ENCODE results near the gene NRG2. TPM values are rescaled to one million over a fixed set of nuclear protein-coding genes. Genes with fewer than 3 reads are reported as not detected.

The NRG2 gene
- total RNA-seq, 2 donors from 2014 or later: not detected

GRCh38 chr5:139847091-139847490 is 196.0 kb downstream of the NRG2 start:
- Mint-ChIP-seq H3K9me3 (no peaks in the 10 kb centered on the region), H3K27me3 (peaks cover 0 to 12% of the 10 kb centered on the region in 2 donors), H3K27ac (no peak overlapping the region), H3K36me3 (no peaks in the 10 kb centered on the region), H3K4me1 (ENCODE audit: low read depth in 2 of 2) (peaks cover 15 to 19% of the 10 kb centered on the region in 2 donors), H3K4me3 (peak overlapping the region; percentile 59)
- ATAC-seq (no peak), DNase-seq (ENCODE audit: low spot score) (no peak)

DNA sequence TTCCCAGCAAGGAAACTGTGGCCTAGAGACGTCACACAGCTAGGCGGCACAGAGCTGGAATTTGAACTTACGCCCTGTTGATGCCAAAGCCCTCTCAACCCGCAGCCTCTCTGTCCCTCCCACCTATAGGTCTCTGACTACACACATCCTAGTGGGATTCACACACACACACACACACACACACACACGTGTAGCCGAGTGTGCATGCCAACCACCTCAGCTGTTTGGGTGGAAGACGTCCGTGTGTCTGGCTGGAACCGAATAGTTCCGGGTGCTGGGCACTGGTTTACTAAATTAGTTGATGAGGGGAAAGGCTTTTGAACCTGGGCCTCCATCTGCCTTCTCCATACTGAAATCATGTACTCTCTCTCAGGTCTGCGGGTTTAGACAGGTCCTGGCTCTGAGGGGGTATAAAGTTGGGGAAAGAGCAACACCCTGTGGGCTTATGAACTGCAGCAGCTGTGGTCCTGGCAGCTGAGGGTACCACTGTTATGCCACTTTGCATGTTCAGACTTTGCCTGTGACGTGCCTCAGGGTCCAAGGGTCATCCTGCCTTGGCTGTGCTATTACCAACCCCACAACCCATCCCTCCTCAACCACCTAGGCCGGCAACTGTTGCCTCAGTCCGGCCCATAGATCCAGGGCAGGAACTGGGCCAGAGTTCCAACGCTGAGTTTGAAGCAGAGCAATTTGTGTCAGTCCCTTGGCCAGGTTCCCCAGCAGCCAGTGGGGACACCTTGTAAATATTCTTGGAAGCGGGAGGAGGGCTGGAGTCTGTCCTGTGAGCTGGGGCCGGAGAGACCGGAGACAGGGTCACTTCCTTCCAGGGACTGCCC is 197.0 kb downstream of the NRG2 start:
- ATAC-seq: no peak
- H3K27ac Mint-ChIP-seq: no peak overlapping the region
- H3K4me1 Mint-ChIP-seq (ENCODE audit: low read depth in 2 of 2): peaks cover 15 to 19% of the 10 kb centered on the region in 2 donors
- H3K4me3 Mint-ChIP-seq: no peak overlapping the region
- no peaks in the 10 kb centered on the region for H3K9me3 Mint-ChIP-seq
- peaks cover 0 to 12% of the 10 kb centered on the region in 2 donors for H3K27me3 Mint-ChIP-seq
- H3K36me3 Mint-ChIP-seq: no peaks in the 10 kb centered on the region
- DNase-seq (ENCODE audit: low spot score): peak; percentile 40

GRCh38 chr5:139844472-139845145 is 198.5 kb downstream of the NRG2 start:
- no peak overlapping the region for H3K27ac Mint-ChIP-seq
- H3K4me3 Mint-ChIP-seq: no peak overlapping the region
- no peak for ATAC-seq
- no peaks in the 10 kb centered on the region for H3K36me3 Mint-ChIP-seq
- H3K4me1 Mint-ChIP-seq (ENCODE audit: low read depth in 2 of 2): peaks cover 14 to 15% of the 10 kb centered on the region in 2 donors
- peaks cover 0 to 12% of the 10 kb centered on the region in 2 donors for H3K27me3 Mint-ChIP-seq
- H3K9me3 Mint-ChIP-seq: no peaks in the 10 kb centered on the region
- peak; percentile 80 for DNase-seq (ENCODE audit: low spot score)

DNA sequence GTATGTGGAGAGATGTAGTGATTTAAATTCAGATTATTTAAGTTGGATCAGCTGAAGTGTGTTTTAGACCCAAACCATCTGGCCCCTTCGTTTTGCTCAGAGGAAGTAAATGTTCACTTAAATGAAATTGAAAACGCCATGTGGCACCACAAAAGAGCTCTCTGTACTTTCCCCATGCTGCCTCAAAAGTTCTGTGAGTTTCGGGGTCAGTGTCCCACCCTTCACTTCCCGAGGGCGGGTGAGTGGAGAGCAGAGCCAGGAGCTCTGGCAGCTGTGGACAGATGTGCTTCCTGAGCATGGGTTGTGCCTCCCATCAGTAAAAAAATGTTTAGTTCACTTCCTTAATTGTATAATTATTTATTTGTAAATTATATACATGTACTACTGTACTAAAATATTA is 199.1 kb downstream of the NRG2 start:
- H3K9me3 Mint-ChIP-seq: no peaks in the 10 kb centered on the region
- DNase-seq (ENCODE audit: low spot score) (peak; percentile 34), ATAC-seq (no peak)
- peaks cover 10 to 13% of the 10 kb centered on the region in 2 donors for H3K4me1 Mint-ChIP-seq (ENCODE audit: low read depth in 2 of 2)
- no peak overlapping the region for H3K4me3 Mint-ChIP-seq
- H3K27ac Mint-ChIP-seq: no peak overlapping the region
- H3K36me3 Mint-ChIP-seq: no peaks in the 10 kb centered on the region
- peaks cover 0 to 12% of the 10 kb centered on the region in 2 donors for H3K27me3 Mint-ChIP-seq

GRCh38 chr5:139842321-139842720 is 200.8 kb downstream of the NRG2 start:
- ATAC-seq (no peak), DNase-seq (ENCODE audit: low spot score) (peak; percentile 37)
- H3K4me3 Mint-ChIP-seq: no peak overlapping the region
- no peaks in the 10 kb centered on the region for H3K9me3 Mint-ChIP-seq
- peaks cover 4 to 5% of the 10 kb centered on the region in 2 donors for H3K4me1 Mint-ChIP-seq (ENCODE audit: low read depth in 2 of 2)
- H3K27me3 Mint-ChIP-seq: peaks cover 0 to 10% of the 10 kb centered on the region in 2 donors
- H3K36me3 Mint-ChIP-seq: no peaks in the 10 kb centered on the region
- no peak overlapping the region for H3K27ac Mint-ChIP-seq

GRCh38 chr5:139841549-139841948 is 201.6 kb downstream of the NRG2 start:
- Mint-ChIP-seq H3K4me1 (ENCODE audit: low read depth in 2 of 2) (peaks cover 4% of the 10 kb centered on the region in 2 donors), H3K27me3 (peaks cover 0 to 10% of the 10 kb centered on the region in 2 donors), H3K4me3 (no peak overlapping the region), H3K27ac (no peak overlapping the region), H3K9me3 (no peaks in the 10 kb centered on the region), H3K36me3 (no peaks in the 10 kb centered on the region)
- ATAC-seq: no peak
- no peak for DNase-seq (ENCODE audit: low spot score)

DNA sequence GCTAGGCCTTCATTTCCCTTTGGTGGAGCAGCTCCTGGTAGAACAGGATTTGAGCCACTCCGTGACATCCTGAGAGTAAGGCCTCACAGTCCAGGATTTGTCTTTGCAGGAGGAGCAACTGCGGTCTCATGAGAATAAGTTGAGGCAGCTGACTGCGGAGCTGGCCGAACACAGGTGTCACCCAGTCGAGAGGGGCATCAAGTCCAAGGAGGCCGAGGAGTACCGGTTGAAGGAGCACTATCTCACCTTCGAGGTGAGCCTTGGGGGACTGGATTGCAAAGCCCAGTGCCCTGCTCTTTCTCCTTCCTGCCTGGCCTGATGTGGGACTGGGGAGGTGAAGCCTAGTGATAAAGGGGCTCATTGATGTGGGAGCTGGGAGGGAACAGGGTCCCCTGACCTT is 203.2 kb downstream of the NRG2 start:
- Mint-ChIP-seq H3K4me1 (ENCODE audit: low read depth in 2 of 2) (peaks cover 4% of the 10 kb centered on the region in 2 donors), H3K27me3 (peaks cover 6 to 10% of the 10 kb centered on the region in 2 donors), H3K9me3 (no peaks in the 10 kb centered on the region), H3K27ac (no peak overlapping the region), H3K4me3 (no peak overlapping the region), H3K36me3 (no peaks in the 10 kb centered on the region)
- DNase-seq (ENCODE audit: low spot score) (peak; percentile 53), ATAC-seq (no peak)

GRCh38 chr5:139839232-139839815 is 203.8 kb downstream of the NRG2 start:
- peak; percentile 37 for DNase-seq (ENCODE audit: low spot score)
- peak in 1 of 2 donors; percentile 15 for ATAC-seq
- Mint-ChIP-seq H3K27me3 (peaks cover 8 to 10% of the 10 kb centered on the region in 2 donors), H3K4me1 (ENCODE audit: low read depth in 2 of 2) (no peaks in the 10 kb centered on the region), H3K36me3 (no peaks in the 10 kb centered on the region), H3K4me3 (no peak overlapping the region), H3K9me3 (no peaks in the 10 kb centered on the region), H3K27ac (no peak overlapping the region)

GRCh38 chr5:139838381-139839197 is 204.5 kb downstream of the NRG2 start:
- no peaks in the 10 kb centered on the region for H3K36me3 Mint-ChIP-seq
- DNase-seq (ENCODE audit: low spot score) (peak; percentile 54), ATAC-seq (peak in 1 of 2 donors; percentile 34)

GRCh38 chr5:139837711-139838380 is 205.3 kb downstream of the NRG2 start:
- DNase-seq (ENCODE audit: low spot score) (peak; percentile 45), ATAC-seq (peak in 1 of 2 donors; percentile 16)
- Mint-ChIP-seq H3K9me3 (no peaks in the 10 kb centered on the region), H3K27ac (no peak overlapping the region), H3K27me3 (peaks cover 12 to 13% of the 10 kb centered on the region in 2 donors), H3K4me1 (ENCODE audit: low read depth in 2 of 2) (peaks cover 0 to 5% of the 10 kb centered on the region in 2 donors), H3K36me3 (no peaks in the 10 kb centered on the region), H3K4me3 (no peak overlapping the region)

More at GRCh38 chr5:139838381-139839197, 204.5 kb downstream of the NRG2 start:
- Mint-ChIP-seq H3K27ac (no peak overlapping the region), H3K27me3 (peaks cover 10 to 11% of the 10 kb centered on the region in 2 donors), H3K4me3 (no peak overlapping the region), H3K9me3 (no peaks in the 10 kb centered on the region), H3K4me1 (ENCODE audit: low read depth in 2 of 2) (peaks cover 0 to 4% of the 10 kb centered on the region in 2 donors)

DNA sequence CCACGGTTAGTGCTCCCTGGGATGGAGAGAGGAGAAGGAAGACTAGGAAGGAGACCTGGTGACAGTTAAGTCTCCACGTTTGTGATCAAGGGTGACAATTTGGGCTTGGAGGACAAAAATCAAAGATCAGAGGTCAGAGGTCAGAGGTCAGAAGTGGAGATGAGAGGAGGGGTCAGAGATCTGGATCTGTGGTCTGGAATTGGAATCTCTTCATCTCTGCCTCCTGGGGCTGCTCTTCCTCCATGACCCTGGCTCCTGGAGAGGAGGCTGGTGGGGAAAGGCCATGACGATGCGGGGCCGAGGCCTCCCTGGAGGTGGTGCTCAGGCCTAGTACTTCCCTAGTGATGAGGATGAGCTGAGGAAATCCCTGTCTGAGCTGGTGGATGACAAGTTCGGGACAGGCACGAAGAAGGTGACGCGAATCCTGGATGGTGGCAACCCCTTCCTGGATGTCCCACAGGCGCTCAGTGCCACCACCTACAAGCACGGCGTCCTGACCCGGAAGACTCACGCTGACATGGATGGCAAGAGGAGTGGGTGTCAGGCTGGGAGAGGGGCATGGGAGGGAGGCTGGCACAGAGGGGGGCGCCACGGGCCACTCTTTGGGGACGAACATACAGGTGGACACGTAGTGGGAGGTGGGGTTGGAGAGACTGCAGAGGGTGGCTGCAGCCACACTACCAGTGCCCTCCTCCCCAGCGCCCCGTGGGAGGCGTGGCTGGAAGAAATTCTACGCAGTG is 206.5 kb downstream of the NRG2 start:
- ATAC-seq (no peak), DNase-seq (ENCODE audit: low spot score) (peak; percentile 44)
- H3K36me3 Mint-ChIP-seq: no peaks in the 10 kb centered on the region
- H3K27me3 Mint-ChIP-seq: peaks cover 16 to 24% of the 10 kb centered on the region in 2 donors
- H3K9me3 Mint-ChIP-seq: no peaks in the 10 kb centered on the region
- H3K27ac Mint-ChIP-seq: no peak overlapping the region
- H3K4me3 Mint-ChIP-seq: no peak overlapping the region
- peaks cover 0 to 5% of the 10 kb centered on the region in 2 donors for H3K4me1 Mint-ChIP-seq (ENCODE audit: low read depth in 2 of 2)

DNA sequence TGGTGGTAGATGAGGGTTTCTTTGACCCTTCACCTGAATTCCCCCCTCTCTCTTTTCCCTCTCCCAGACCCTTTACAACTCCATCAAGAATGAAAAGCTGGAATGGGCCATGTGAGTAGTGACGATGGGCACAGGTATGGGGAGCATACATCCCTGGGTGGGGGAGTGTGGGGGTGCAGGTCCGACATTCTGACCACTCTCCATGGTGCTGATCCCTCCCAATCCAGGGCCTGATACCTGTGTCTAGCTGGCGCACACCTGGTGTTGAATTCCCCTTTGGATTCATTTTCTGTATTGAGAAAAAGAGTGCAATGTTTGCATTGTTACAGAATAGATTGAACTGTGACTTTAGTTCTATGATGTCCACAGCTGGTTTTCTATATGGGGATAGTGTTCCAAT is 207.4 kb downstream of the NRG2 start:
- ATAC-seq (no peak), DNase-seq (ENCODE audit: low spot score) (peak; percentile 35)
- Mint-ChIP-seq H3K9me3 (no peaks in the 10 kb centered on the region), H3K4me3 (no peak overlapping the region), H3K36me3 (no peaks in the 10 kb centered on the region), H3K27me3 (peaks cover 24 to 34% of the 10 kb centered on the region in 2 donors), H3K4me1 (ENCODE audit: low read depth in 2 of 2) (peaks cover 0 to 5% of the 10 kb centered on the region in 2 donors), H3K27ac (no peak overlapping the region)
